ENCODE results near the gene ERCC6.

The ERCC6 gene
- total RNA-seq = 35.9 to 51.1 (median 41.8) reads per million in 3 donors

DNA sequence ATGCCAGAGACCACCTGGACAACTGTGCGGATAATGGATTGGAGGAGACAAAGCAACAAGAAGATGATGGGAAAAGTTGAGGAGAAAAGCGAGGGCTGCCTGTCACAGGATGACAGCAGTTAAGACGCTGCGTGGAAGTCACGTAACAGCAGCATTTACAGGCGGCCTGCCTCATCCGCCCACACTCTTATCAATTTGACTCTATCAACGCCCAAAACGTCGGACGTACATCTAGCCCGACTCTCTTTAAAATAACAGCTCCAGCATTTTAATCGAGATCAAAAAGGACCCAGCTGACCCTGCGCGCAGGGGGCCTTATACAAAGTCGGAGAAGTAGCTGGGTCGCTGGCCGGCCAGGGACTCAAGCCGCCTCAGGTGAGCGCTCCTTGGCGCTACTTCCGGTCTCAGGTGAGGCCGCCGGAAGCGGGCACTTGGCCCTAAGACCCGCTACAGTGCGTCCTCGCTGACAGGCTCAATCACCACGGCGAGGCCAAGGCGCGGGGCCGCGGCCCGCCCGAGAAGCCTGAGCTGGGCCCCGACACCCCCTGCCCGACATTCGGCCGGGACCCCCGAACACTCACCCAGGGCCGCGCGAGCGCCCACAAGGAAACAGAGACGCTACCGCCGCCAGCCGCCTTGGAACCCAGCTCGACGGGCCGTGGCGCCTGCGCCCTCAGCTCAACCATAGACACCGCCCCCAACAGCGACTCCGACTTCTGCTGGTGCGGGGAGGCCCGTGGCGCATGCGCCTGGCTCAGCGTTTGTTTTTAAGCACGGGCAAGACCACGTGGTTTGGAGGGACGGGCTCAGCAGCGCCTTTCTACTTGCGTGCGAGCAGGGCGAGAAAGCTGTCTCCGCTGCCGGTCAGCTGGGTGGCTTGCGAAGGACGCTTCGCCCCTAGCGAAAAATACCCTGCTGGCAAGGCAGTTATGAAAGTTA, at the start of gene ERCC6:
Gene ERCC6 (minus strand): TSS at position 741 of the 939 bp plus-strand sequence.
- H3K4me3 ChIP-seq (ENCODE audit: insufficient read depth, low read depth, low read length, poor library complexity, severe bottlenecking) = peak within 1 kb of the TSS; percentile 86
- H3K27me3 ChIP-seq (replicated peaks; ENCODE audit: control insufficient read depth, insufficient read depth, low read length, poor library complexity, severe bottlenecking) = no peaks in the 10 kb centered on the region
- no peaks in the 10 kb centered on the region for H3K9me3 ChIP-seq (ENCODE audit: control insufficient read depth, low read length)
- peak within 1 kb of the TSS; percentile 74 for H3K27ac ChIP-seq (ENCODE audit: insufficient read depth, low read length, poor library complexity, severe bottlenecking)
- no peaks in the 10 kb centered on the region for H3K36me3 ChIP-seq (ENCODE audit: control insufficient read depth, insufficient read depth, low read length)
- DNase-seq = peak; percentile 90 to 95 (median 91)
- H3K4me1 ChIP-seq (ENCODE audit: control insufficient read depth, insufficient read depth, low read length, poor library complexity, severe bottlenecking) = peaks cover 5% of the 10 kb centered on the region

DNA sequence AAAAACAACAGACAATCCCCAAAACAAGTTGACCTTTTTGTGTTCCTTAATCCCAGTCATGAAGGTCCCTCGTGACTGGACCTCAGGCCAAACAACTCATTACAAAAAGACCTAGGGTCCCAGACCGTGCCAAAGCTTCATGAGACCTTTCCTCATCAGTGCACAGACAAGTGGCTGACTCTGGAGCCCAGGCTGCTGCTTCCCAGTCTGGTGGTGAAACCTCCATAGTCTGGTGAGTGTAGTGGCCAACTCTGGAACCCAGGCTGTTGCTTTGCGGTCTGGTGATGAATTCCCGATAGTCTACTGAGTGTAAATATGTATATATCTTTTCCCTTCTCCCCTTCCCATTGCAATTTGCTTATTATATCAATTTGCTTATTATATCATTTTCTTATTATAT, 49.1 kb upstream of the ERCC6 start:
- Histone ChIP-seq H3K27ac (ENCODE audit: insufficient read depth, low read length, poor library complexity, severe bottlenecking) (no peak overlapping the region), H3K36me3 (ENCODE audit: control insufficient read depth, insufficient read depth, low read length) (no peaks in the 10 kb centered on the region), H3K27me3 (replicated peaks; ENCODE audit: control insufficient read depth, insufficient read depth, low read length, poor library complexity, severe bottlenecking) (no peaks in the 10 kb centered on the region), H3K4me1 (ENCODE audit: control insufficient read depth, insufficient read depth, low read length, poor library complexity, severe bottlenecking) (no peaks in the 10 kb centered on the region), H3K9me3 (ENCODE audit: control insufficient read depth, low read length) (no peaks in the 10 kb centered on the region), H3K4me3 (ENCODE audit: insufficient read depth, low read depth, low read length, poor library complexity, severe bottlenecking) (no peak overlapping the region)
- DNase-seq = no peak

DNA sequence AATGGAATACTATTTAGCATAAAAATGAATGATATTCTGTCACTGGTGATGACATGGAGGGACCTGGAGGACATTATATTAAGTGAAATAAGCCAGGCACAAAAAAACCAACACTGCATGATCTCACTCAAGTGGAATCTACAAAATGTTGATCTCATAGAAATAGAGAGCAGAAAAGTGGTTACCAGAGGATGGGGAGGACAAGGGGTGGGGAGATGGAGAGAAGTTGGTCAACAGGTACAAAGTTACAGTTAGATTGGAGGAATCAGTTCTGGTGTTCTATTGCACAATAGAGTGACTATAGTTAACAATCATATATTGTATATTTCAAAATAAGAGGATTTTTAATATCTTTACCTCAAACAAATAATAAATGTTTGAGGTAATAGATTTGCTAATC, 46.5 kb upstream of the ERCC6 start:
- H3K27me3 ChIP-seq (replicated peaks; ENCODE audit: control insufficient read depth, insufficient read depth, low read length, poor library complexity, severe bottlenecking) = no peaks in the 10 kb centered on the region
- no peaks in the 10 kb centered on the region for H3K36me3 ChIP-seq (ENCODE audit: control insufficient read depth, insufficient read depth, low read length)
- no peaks in the 10 kb centered on the region for H3K4me1 ChIP-seq (ENCODE audit: control insufficient read depth, insufficient read depth, low read length, poor library complexity, severe bottlenecking)
- DNase-seq = no peak
- H3K4me3 ChIP-seq (ENCODE audit: insufficient read depth, low read depth, low read length, poor library complexity, severe bottlenecking) = no peak overlapping the region
- H3K9me3 ChIP-seq (ENCODE audit: control insufficient read depth, low read length) = no peaks in the 10 kb centered on the region
- H3K27ac ChIP-seq (ENCODE audit: insufficient read depth, low read length, poor library complexity, severe bottlenecking) = no peak overlapping the region

DNA sequence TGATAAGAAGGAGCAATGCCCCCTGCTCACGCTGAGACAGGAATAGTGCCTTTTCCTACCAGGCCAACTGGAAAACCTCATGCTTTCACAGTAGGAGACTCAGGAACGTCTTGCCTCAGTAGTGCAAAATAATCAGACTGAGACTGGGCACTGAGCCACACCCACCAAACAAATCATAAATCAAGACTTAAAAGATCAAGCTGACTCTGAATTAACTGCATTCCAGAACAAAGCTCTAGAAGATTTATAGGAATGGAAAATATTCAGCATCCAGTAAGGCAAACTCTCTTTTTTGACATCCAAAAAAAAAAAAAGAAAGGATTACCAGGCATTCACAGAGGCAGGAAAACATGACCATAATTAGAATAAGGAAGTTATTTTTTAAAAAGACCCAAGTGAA, 40.7 kb upstream of the ERCC6 start:
- no peak for DNase-seq
- no peaks in the 10 kb centered on the region for H3K27me3 ChIP-seq (replicated peaks; ENCODE audit: control insufficient read depth, insufficient read depth, low read length, poor library complexity, severe bottlenecking)
- H3K9me3 ChIP-seq (ENCODE audit: control insufficient read depth, low read length) = no peaks in the 10 kb centered on the region
- no peak overlapping the region for H3K4me3 ChIP-seq (ENCODE audit: insufficient read depth, low read depth, low read length, poor library complexity, severe bottlenecking)
- H3K27ac ChIP-seq (ENCODE audit: insufficient read depth, low read length, poor library complexity, severe bottlenecking) = no peak overlapping the region
- no peaks in the 10 kb centered on the region for H3K36me3 ChIP-seq (ENCODE audit: control insufficient read depth, insufficient read depth, low read length)
- no peaks in the 10 kb centered on the region for H3K4me1 ChIP-seq (ENCODE audit: control insufficient read depth, insufficient read depth, low read length, poor library complexity, severe bottlenecking)

DNA sequence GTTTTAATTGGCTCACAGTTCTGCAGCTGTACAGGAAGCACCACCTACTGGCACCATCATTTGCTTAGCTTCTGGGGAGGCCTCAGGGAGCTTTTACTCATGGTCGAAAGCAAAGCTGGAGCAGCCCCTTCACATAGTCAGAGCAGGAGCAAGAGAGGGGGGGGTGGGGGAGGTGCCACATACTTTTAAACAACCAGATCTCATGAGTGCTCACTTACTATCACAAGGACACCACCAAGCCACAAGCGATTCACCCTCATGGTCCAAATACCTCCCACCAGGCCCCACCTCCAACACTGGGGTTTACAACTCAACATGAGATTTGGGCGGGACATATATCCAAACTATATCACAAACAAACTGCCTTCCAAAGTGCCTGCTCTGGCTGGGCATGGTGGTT, 39.5 kb upstream of the ERCC6 start:
- no peaks in the 10 kb centered on the region for H3K36me3 ChIP-seq (ENCODE audit: control insufficient read depth, insufficient read depth, low read length)
- no peaks in the 10 kb centered on the region for H3K9me3 ChIP-seq (ENCODE audit: control insufficient read depth, low read length)
- no peak overlapping the region for H3K27ac ChIP-seq (ENCODE audit: insufficient read depth, low read length, poor library complexity, severe bottlenecking)
- H3K4me1 ChIP-seq (ENCODE audit: control insufficient read depth, insufficient read depth, low read length, poor library complexity, severe bottlenecking) = no peaks in the 10 kb centered on the region
- DNase-seq = no peak
- no peak overlapping the region for H3K4me3 ChIP-seq (ENCODE audit: insufficient read depth, low read depth, low read length, poor library complexity, severe bottlenecking)
- no peaks in the 10 kb centered on the region for H3K27me3 ChIP-seq (replicated peaks; ENCODE audit: control insufficient read depth, insufficient read depth, low read length, poor library complexity, severe bottlenecking)

DNA sequence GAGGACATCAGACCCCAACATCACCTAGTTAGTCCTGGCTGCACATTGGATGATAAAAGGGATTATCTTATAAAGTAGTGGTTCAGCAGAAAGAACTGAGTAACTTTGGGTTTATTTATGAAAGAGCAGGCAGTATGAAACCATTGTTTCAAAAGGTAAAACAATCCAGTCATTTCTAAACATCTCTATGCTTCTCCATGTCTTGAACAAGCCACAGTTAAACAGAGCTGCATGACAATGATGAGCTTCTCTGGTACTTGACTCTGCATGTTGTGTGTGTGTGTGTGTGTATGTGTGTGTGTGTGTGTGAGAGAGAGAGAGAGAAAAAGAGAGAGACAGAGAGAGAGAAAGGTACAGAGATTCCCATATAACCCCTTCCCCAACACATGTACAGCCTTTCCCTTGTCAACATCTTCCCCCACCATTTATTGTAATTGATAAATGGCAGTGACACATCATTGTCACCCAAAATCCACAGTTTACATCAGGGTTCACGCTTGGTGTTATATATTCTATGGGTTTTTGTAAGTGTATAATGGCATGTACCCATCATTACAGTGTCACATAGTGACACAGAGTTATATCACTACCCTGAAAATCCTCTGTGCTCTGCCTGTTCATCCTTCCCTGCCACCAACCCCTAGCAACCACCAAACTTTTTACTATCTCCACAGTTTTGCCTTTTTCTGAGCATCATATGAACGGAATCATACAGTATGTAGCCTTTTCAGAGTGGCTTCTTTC, 38.4 kb upstream of the ERCC6 start:
- Histone ChIP-seq H3K4me3 (ENCODE audit: insufficient read depth, low read depth, low read length, poor library complexity, severe bottlenecking) (no peak overlapping the region), H3K9me3 (ENCODE audit: control insufficient read depth, low read length) (no peaks in the 10 kb centered on the region), H3K27me3 (replicated peaks; ENCODE audit: control insufficient read depth, insufficient read depth, low read length, poor library complexity, severe bottlenecking) (no peaks in the 10 kb centered on the region), H3K4me1 (ENCODE audit: control insufficient read depth, insufficient read depth, low read length, poor library complexity, severe bottlenecking) (no peaks in the 10 kb centered on the region), H3K27ac (ENCODE audit: insufficient read depth, low read length, poor library complexity, severe bottlenecking) (no peak overlapping the region), H3K36me3 (ENCODE audit: control insufficient read depth, insufficient read depth, low read length) (no peaks in the 10 kb centered on the region)
- DNase-seq = no peak

DNA sequence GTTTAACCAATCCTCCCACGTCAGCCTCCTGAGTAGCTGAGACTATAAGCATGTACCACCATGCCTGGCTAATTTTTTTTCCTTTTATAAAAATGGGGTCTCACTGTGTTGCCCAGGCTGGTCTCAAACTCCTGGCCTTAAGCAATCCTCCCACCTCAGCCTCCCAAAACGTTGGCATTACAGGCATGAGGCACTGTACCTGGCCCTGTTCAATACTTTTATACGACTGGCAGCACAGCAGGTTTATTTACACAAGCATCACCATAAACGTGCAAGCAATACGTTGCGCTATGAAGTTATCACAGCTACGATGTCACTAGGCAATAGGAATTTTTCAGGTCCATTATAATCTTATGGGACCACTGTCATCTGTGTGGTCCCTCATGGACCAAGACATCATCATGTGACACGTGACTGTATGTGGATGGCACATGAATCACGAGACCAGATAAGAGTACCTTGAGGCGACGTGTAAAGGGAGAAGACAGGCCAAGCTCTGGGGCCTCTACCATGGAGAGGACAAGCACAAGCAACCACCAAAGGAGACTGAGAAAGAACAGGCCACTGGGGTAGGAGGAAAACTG, 36.7 kb upstream of the ERCC6 start:
- DNase-seq = no peak

DNA sequence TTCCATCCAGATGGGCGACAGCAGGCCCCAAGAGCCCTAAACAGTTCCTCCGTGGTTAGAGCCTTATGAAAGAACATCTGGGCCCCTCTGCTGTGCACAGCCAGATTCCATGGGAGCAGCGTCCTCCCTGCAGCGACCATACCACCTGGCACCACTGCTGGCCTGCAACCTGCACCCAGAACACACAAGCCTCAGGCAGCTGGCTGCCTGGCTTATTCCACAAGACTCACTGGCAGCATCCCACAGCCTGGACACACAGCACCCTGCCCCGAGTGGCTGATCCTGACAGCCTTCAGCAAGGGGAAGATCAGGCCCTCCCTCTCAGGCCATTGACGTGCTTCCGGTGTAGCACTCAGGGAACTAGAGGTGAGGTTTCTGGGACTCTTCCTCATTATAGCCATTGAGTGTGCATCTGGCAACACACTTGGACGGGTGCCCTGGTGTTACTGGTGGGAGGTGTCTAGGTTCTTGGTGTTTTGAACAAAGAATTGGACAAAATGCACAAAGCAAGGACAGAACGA, 33.7 kb upstream of the ERCC6 start:
- H3K27me3 ChIP-seq (replicated peaks; ENCODE audit: control insufficient read depth, insufficient read depth, low read length, poor library complexity, severe bottlenecking) = no peaks in the 10 kb centered on the region
- no peaks in the 10 kb centered on the region for H3K4me1 ChIP-seq (ENCODE audit: control insufficient read depth, insufficient read depth, low read length, poor library complexity, severe bottlenecking)
- H3K36me3 ChIP-seq (ENCODE audit: control insufficient read depth, insufficient read depth, low read length) = no peaks in the 10 kb centered on the region
- H3K27ac ChIP-seq (ENCODE audit: insufficient read depth, low read length, poor library complexity, severe bottlenecking) = no peak overlapping the region
- H3K9me3 ChIP-seq (ENCODE audit: control insufficient read depth, low read length) = no peaks in the 10 kb centered on the region
- no peak for DNase-seq
- no peak overlapping the region for H3K4me3 ChIP-seq (ENCODE audit: insufficient read depth, low read depth, low read length, poor library complexity, severe bottlenecking)

More for the DNA sequence above, 36.7 kb upstream of the ERCC6 start:
- Histone ChIP-seq H3K4me3 (ENCODE audit: insufficient read depth, low read depth, low read length, poor library complexity, severe bottlenecking) (no peak overlapping the region), H3K27me3 (replicated peaks; ENCODE audit: control insufficient read depth, insufficient read depth, low read length, poor library complexity, severe bottlenecking) (no peaks in the 10 kb centered on the region), H3K36me3 (ENCODE audit: control insufficient read depth, insufficient read depth, low read length) (no peaks in the 10 kb centered on the region), H3K4me1 (ENCODE audit: control insufficient read depth, insufficient read depth, low read length, poor library complexity, severe bottlenecking) (no peaks in the 10 kb centered on the region), H3K27ac (ENCODE audit: insufficient read depth, low read length, poor library complexity, severe bottlenecking) (no peak overlapping the region), H3K9me3 (ENCODE audit: control insufficient read depth, low read length) (no peaks in the 10 kb centered on the region)

DNA sequence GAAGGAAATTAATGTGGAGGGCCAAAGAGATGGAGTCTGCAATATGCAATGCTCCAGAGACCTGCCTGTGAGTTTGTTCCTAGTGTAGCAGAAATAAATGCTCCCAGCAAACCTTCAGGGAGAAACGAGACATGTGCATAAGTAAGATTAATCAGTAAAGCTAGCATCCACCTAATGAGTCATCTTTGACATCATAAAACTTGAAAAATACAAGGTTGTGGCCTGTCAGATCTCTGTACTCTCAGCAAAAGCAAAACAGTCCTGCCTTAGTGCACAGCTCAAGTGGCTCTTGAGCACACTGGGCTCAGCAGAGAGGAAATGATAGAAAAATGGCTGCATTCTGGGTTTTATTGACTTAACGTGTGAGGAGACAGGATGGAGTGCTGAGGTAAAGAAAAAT, 32.5 kb upstream of the ERCC6 start:
- Histone ChIP-seq H3K4me1 (ENCODE audit: control insufficient read depth, insufficient read depth, low read length, poor library complexity, severe bottlenecking) (no peaks in the 10 kb centered on the region), H3K4me3 (ENCODE audit: insufficient read depth, low read depth, low read length, poor library complexity, severe bottlenecking) (no peak overlapping the region), H3K36me3 (ENCODE audit: control insufficient read depth, insufficient read depth, low read length) (no peaks in the 10 kb centered on the region), H3K9me3 (ENCODE audit: control insufficient read depth, low read length) (no peaks in the 10 kb centered on the region), H3K27ac (ENCODE audit: insufficient read depth, low read length, poor library complexity, severe bottlenecking) (no peak overlapping the region), H3K27me3 (replicated peaks; ENCODE audit: control insufficient read depth, insufficient read depth, low read length, poor library complexity, severe bottlenecking) (no peaks in the 10 kb centered on the region)
- no peak for DNase-seq
